WTC11 (cell line): Measurements from ENCODE around the gene ACSL4.

Experiments used
- ATF3 ChIP-seq: sonication (generic); formaldehyde crosslinking; conservative IDR thresholded peaks from 2 replicates; pipeline ENCODE4 v1.8.1; 2022; ENCODE audit warnings: mild to moderate bottlenecking, missing genetic modification reagents
- ATF6 ChIP-seq: sonication (generic); formaldehyde crosslinking; IDR thresholded peaks from 2 replicates; pipeline ENCODE4 v1.8.1; 2023; ENCODE audit warnings: mild to moderate bottlenecking, missing genetic modification reagents
- CTCF ChIP-seq: fragments of 200-600 bp; IDR thresholded peaks from 2 replicates; pipeline ENCODE4 v1.8.0; 2022; ENCODE audit warnings: antibody characterized with exemption
- FOXP1 ChIP-seq: sonication (generic); formaldehyde crosslinking; IDR thresholded peaks from 2 replicates; pipeline ENCODE4 v1.8.0; 2022; ENCODE audit warnings: missing genetic modification reagents, mild to moderate bottlenecking, moderate library complexity, borderline replicate concordance
- NFYB ChIP-seq: sonication (generic); formaldehyde crosslinking; conservative IDR thresholded peaks from 2 replicates; pipeline ENCODE4 v1.8.0; 2022; ENCODE audit warnings: low read depth, missing genetic modification reagents
- TEAD4 ChIP-seq: sonication (generic); formaldehyde crosslinking; IDR thresholded peaks from 2 replicates; pipeline ENCODE4 v1.8.0; 2022; ENCODE audit warnings: mild to moderate bottlenecking, missing genetic modification reagents
- ZNF121 ChIP-seq: sonication (generic); formaldehyde crosslinking; IDR thresholded peaks from 2 replicates; pipeline ENCODE4 v1.8.0; 2023; ENCODE audit warnings: missing genetic modification reagents
- TF ChIP-seq, protein P1 (sequence below): sonication (generic); formaldehyde crosslinking; IDR thresholded peaks from 2 replicates; pipeline ENCODE4 v1.8.0; 2022; ENCODE audit warnings: mild to moderate bottlenecking, missing genetic modification reagents
- TF ChIP-seq, protein P2 (sequence below): sonication (generic); formaldehyde crosslinking; IDR thresholded peaks from 2 replicates; pipeline ENCODE4 v1.8.1; 2022; ENCODE audit warnings: low read depth, missing genetic modification reagents, borderline replicate concordance
- TF ChIP-seq, protein P3 (sequence below): sonication (generic); formaldehyde crosslinking; IDR thresholded peaks from 2 replicates; pipeline ENCODE4 v1.8.1; 2022; ENCODE audit warnings: mild to moderate bottlenecking, missing genetic modification reagents, moderate library complexity, borderline replicate concordance

DNA sequence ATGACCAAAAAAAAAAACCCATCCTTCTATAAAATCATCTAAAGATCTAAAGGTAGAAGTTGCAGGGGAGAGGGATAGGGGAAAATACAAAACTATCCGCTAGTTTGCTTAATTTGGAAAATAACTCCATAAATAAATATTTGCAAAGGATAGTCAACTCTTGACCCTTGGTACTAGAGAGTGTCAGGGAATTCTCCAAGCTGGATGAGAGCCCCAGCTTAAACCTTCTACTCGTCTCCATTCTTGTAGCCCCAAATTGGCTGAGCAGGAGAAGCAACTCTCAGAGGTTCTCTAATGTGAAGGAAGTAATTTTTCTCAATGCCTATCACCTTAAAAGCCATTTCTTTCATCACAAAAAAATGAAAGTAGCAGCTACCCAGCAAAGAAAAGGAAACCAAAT, 35.2 kb downstream of the ACSL4 start:
- TF ChIP-seq CTCF (no peak), NFYB (CRISPR knock-in tag) (no peak), ATF3 (CRISPR knock-in tag) (no peak), ATF6 (CRISPR knock-in tag) (no peak), FOXP1 (no peak), ZNF121 (no peak), TEAD4 (CRISPR knock-in tag) (no peak)
- TF ChIP-seq, protein P1, sequence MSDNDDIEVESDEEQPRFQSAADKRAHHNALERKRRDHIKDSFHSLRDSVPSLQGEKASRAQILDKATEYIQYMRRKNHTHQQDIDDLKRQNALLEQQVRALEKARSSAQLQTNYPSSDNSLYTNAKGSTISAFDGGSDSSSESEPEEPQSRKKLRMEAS (CRISPR knock-in tag), result no peak
- TF ChIP-seq, protein P2, sequence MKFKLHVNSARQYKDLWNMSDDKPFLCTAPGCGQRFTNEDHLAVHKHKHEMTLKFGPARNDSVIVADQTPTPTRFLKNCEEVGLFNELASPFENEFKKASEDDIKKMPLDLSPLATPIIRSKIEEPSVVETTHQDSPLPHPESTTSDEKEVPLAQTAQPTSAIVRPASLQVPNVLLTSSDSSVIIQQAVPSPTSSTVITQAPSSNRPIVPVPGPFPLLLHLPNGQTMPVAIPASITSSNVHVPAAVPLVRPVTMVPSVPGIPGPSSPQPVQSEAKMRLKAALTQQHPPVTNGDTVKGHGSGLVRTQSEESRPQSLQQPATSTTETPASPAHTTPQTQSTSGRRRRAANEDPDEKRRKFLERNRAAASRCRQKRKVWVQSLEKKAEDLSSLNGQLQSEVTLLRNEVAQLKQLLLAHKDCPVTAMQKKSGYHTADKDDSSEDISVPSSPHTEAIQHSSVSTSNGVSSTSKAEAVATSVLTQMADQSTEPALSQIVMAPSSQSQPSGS (CRISPR knock-in tag), result no peak
- TF ChIP-seq, protein P3, sequence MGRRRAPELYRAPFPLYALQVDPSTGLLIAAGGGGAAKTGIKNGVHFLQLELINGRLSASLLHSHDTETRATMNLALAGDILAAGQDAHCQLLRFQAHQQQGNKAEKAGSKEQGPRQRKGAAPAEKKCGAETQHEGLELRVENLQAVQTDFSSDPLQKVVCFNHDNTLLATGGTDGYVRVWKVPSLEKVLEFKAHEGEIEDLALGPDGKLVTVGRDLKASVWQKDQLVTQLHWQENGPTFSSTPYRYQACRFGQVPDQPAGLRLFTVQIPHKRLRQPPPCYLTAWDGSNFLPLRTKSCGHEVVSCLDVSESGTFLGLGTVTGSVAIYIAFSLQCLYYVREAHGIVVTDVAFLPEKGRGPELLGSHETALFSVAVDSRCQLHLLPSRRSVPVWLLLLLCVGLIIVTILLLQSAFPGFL, result no peak
